IPS-18c (cell line): ENCODE measurements around the gene APAF1.
"Not testable (repeated sequence)": the region's sequence is repeated elsewhere in the genome, so short reads cannot be mapped to it uniquely, and the experiment has no call there.

Experiments
- H3K4me3 ChIP-seq: 2 replicates; pipeline ENCODE4 v1.7.0; 2013; ENCODE audit warnings: low read depth, mild to moderate bottlenecking, low read length, moderate library complexity; ENCODE audit not compliant: insufficient read depth
- H3K9me3 ChIP-seq: one replicate; pipeline ENCODE4 v1.6.1; 2013; ENCODE audit warnings: mild to moderate bottlenecking, low read length, moderate library complexity; ENCODE audit not compliant: control insufficient read depth, insufficient read depth

Gene APAF1

GRCh38 chr12:98644712-98645571, at the start of gene APAF1, which contains the start of gene IKBIP:
Gene APAF1 (plus strand): TSS chr12:98645290. CDS start chr12:98648360, 3,070 bp downstream.
Gene IKBIP (minus strand): TSS chr12:98644788. CDS start chr12:98644701, 87 bp downstream.
- Histone ChIP-seq H3K4me3 (peak within 1 kb of the TSS; percentile 95), H3K9me3 (no peaks in the 10 kb centered on the region)

- H3K4me3 ChIP-seq, H3K9me3 ChIP-seq: not testable (repeated sequence)
These were observed 47.8 kb upstream of the APAF1 start for GRCh38 chr12:98597313-98597712.

GRCh38 chr12:98601924-98602323, 43.2 kb upstream of the APAF1 start:
- H3K9me3 ChIP-seq, result peaks cover 4% of the 10 kb centered on the region
- no peak overlapping the region for H3K4me3 ChIP-seq

- Histone ChIP-seq H3K9me3 (no peaks in the 10 kb centered on the region), H3K4me3 (no peak overlapping the region)
These were observed 38.6 kb upstream of the APAF1 start for GRCh38 chr12:98606359-98606988.

GRCh38 chr12:98610596-98610995, 34.5 kb upstream of the APAF1 start:
- H3K4me3 ChIP-seq, result no peak overlapping the region
- no peaks in the 10 kb centered on the region for H3K9me3 ChIP-seq

GRCh38 chr12:98612696-98613334, 32.3 kb upstream of the APAF1 start:
- Histone ChIP-seq H3K9me3 (no peaks in the 10 kb centered on the region), H3K4me3 (no peak overlapping the region)

- Histone ChIP-seq H3K9me3 (no peaks in the 10 kb centered on the region), H3K4me3 (no peak overlapping the region)
These were observed 26.1 kb upstream of the APAF1 start for GRCh38 chr12:98618952-98619351.

GRCh38 chr12:98635657-98636323, 9.3 kb upstream of the APAF1 start:
- H3K4me3 ChIP-seq, result no peak overlapping the region
- no peaks in the 10 kb centered on the region for H3K9me3 ChIP-seq

GRCh38 chr12:98637068-98637467, 8.0 kb upstream of the APAF1 start:
- no peaks in the 10 kb centered on the region for H3K9me3 ChIP-seq

GRCh38 chr12:98638009-98638408, 7.1 kb upstream of the APAF1 start:
- no peak overlapping the region for H3K4me3 ChIP-seq
- H3K9me3 ChIP-seq, result no peaks in the 10 kb centered on the region

More at GRCh38 chr12:98637068-98637467, 8.0 kb upstream of the APAF1 start:
- H3K4me3 ChIP-seq, result no peak overlapping the region

- Histone ChIP-seq H3K4me3 (no peak overlapping the region), H3K9me3 (no peaks in the 10 kb centered on the region)
These were observed 5.6 kb upstream of the APAF1 start for GRCh38 chr12:98639491-98639890.

- H3K4me3 ChIP-seq, H3K9me3 ChIP-seq: not testable (repeated sequence)
These were observed 2.3 kb upstream of the APAF1 start for GRCh38 chr12:98642801-98643200.

- H3K9me3 ChIP-seq, result no peaks in the 10 kb centered on the region
- H3K4me3 ChIP-seq, result peak overlapping the region; percentile 95
These were observed 718 bp upstream of the APAF1 start for GRCh38 chr12:98644433-98644711.

- H3K4me3 ChIP-seq, result peak overlapping the region; percentile 95
These were observed 530 bp downstream of the APAF1 start for GRCh38 chr12:98645572-98646067.

GRCh38 chr12:98646294-98647090, 1.4 kb downstream of the APAF1 start:
- H3K4me3 ChIP-seq, result no peak overlapping the region; the same call in 1 of the 2 replicates
- no peaks in the 10 kb centered on the region for H3K9me3 ChIP-seq

More at GRCh38 chr12:98645572-98646067, 530 bp downstream of the APAF1 start:
- no peaks in the 10 kb centered on the region for H3K9me3 ChIP-seq

- H3K4me3 ChIP-seq, result no peak overlapping the region
- no peaks in the 10 kb centered on the region for H3K9me3 ChIP-seq
These were observed 6.2 kb downstream of the APAF1 start for GRCh38 chr12:98651328-98651727.
